MCF 10A (cell line): ENCODE measurements around the gene TGFBR3. TPM values are rescaled to one million over a fixed set of nuclear protein-coding genes. Genes with fewer than 3 reads are reported as not detected.

ENCODE experiments used
- BruUV-seq: library from RNA; stranded (reverse); fragments of 400-500 nt; replicated peaks from 2 replicates; lab custom pipeline; 2021; lab: Mats Ljungman, UMichigan
- CTCF ChIA-PET: fragments of 300-600 bp; sonication (Branson Sonifier 250); formaldehyde crosslinking; extraction: SDS; loops from one replicate; lab custom pipeline; 2021; ENCODE audit warnings: antibody characterized with exemption, inconsistent platforms; lab: Yijun Ruan, JAX
- POLR2A ChIA-PET: fragments of 300-600, 350-650 bp; sonication (Branson Sonifier 250); formaldehyde crosslinking; extraction: SDS; loops from one replicate; lab custom pipeline; 2020; ENCODE audit warnings: antibody characterized with exemption, inconsistent platforms; lab: Yijun Ruan, JAX
- DNase-seq: peaks from one replicate; pipeline ENCODE4 v3.0.0-alpha.2; 2018; ENCODE audit not compliant: unreplicated experiment
- H3K27ac Mint-ChIP-seq: one replicate; pipeline ENCODE4 v1.8.0; 2022; ENCODE audit warnings: mild to moderate bottlenecking, low read depth, mixed read lengths; ENCODE audit not compliant: unreplicated experiment
- H3K27me3 Mint-ChIP-seq: one replicate; pipeline ENCODE4 v1.8.0; 2022; ENCODE audit warnings: mixed read lengths; ENCODE audit not compliant: insufficient read depth, unreplicated experiment
- H3K36me3 Mint-ChIP-seq: one replicate; pipeline ENCODE4 v1.8.0; 2022; ENCODE audit warnings: mild to moderate bottlenecking, moderate library complexity, mixed read lengths; ENCODE audit not compliant: insufficient read depth, unreplicated experiment
- H3K4me1 Mint-ChIP-seq: one replicate; pipeline ENCODE4 v1.8.0; 2022; ENCODE audit warnings: mixed read lengths; ENCODE audit not compliant: insufficient read depth, unreplicated experiment
- H3K4me3 Mint-ChIP-seq: one replicate; pipeline ENCODE4 v1.8.0; 2022; ENCODE audit warnings: mild to moderate bottlenecking, moderate library complexity, mixed read lengths; ENCODE audit not compliant: unreplicated experiment
- H3K9me3 Mint-ChIP-seq: one replicate; pipeline ENCODE4 v1.8.0; 2022; ENCODE audit warnings: mixed read lengths; ENCODE audit not compliant: unreplicated experiment
- CTCF ChIP-seq: fragments of 200-600 bp; IDR thresholded peaks from one replicate; pipeline ENCODE4 v1.8.0; 2022; ENCODE audit warnings: antibody characterized with exemption, mild to moderate bottlenecking; ENCODE audit not compliant: unreplicated experiment
- intact Hi-C: fragments of 100-400 bp; cut with micrococcal nuclease; formaldehyde crosslinking; loops from 2 replicates; pipeline ENCODE4 v1.14.1; 2022
- total RNA-seq: library from RNA; stranded (reverse); gene quantifications from 2 replicates; pipeline ENCODE4 v1.2.3, GENCODE V29; 2022

The TGFBR3 gene
- total RNA-seq, 1 experiment from 2014 or later, result 12.0 TPM

- H3K4me3 Mint-ChIP-seq, result no peak overlapping the region
- DNase-seq, result peak; percentile 10
- H3K27me3 Mint-ChIP-seq, result no peaks in the 10 kb centered on the region
- POLR2A ChIA-PET, result interaction anchor here (0.5 to 1.5 kb wide), 5 partner anchors 9 to 170 kb away, joined by 3 to 6 read pairs (median 3); no protein-coding TSS in a partner anchor
- no peak overlapping the region for H3K27ac Mint-ChIP-seq
- no TSS peak for BruUV-seq
- intact Hi-C loops, result no loop called here
- H3K9me3 Mint-ChIP-seq, result peaks cover 6% of the 10 kb centered on the region
- TF ChIP-seq CTCF, result no peak
- peaks cover 23% of the 10 kb centered on the region for H3K4me1 Mint-ChIP-seq
- CTCF ChIA-PET, result interaction anchor here (1.6 to 1.7 kb wide), 2 partner anchors 188 to 228 kb away, joined by 5 to 9 read pairs; no protein-coding TSS in a partner anchor
- peaks cover 38% of the 10 kb centered on the region for H3K36me3 Mint-ChIP-seq
Measured at GRCh38 chr1:91700332-91700731, 185.6 kb downstream of the TGFBR3 start.

GRCh38 chr1:91699339-91699974, 186.5 kb downstream of the TGFBR3 start:
- peaks cover 47% of the 10 kb centered on the region for H3K36me3 Mint-ChIP-seq
- TF ChIP-seq CTCF, result no peak
- intact Hi-C loops, result no loop called here
- H3K4me3 Mint-ChIP-seq, result no peak overlapping the region
- peaks cover 6% of the 10 kb centered on the region for H3K9me3 Mint-ChIP-seq
- CTCF ChIA-PET, result interaction anchor here (0.5 to 1.7 kb wide), 8 partner anchors 33 to 844 kb away, joined by 3 to 9 read pairs (median 4); no protein-coding TSS in a partner anchor
- DNase-seq, result no peak
- POLR2A ChIA-PET, result interaction anchor here (0.6 to 1.5 kb wide), 4 partner anchors 10 to 189 kb away, joined by 3 to 6 read pairs (median 4); no protein-coding TSS in a partner anchor
- peaks cover 23% of the 10 kb centered on the region for H3K4me1 Mint-ChIP-seq
- no peaks in the 10 kb centered on the region for H3K27me3 Mint-ChIP-seq
- H3K27ac Mint-ChIP-seq, result peak overlapping the region; percentile 90
- no TSS peak for BruUV-seq

GRCh38 chr1:91697861-91698260, 188.1 kb downstream of the TGFBR3 start:
- intact Hi-C loops, result no loop called here
- Mint-ChIP-seq H3K4me1 (peaks cover 23% of the 10 kb centered on the region), H3K27ac (no peak overlapping the region), H3K36me3 (peaks cover 48% of the 10 kb centered on the region), H3K27me3 (no peaks in the 10 kb centered on the region), H3K9me3 (peaks cover 6% of the 10 kb centered on the region), H3K4me3 (no peak overlapping the region)
- ChIA-PET POLR2A (interaction anchor here (0.9 to 1.5 kb wide), 2 partner anchors 12 to 167 kb away, joined by 4 read pairs; no protein-coding TSS in a partner anchor), CTCF (interaction anchor here (0.6 to 0.7 kb wide), 2 partner anchors 170 to 230 kb away, joined by 3 read pairs; no protein-coding TSS in a partner anchor)
- DNase-seq, result peak; percentile 57
- TF ChIP-seq CTCF, result no peak
- BruUV-seq, result no TSS peak

GRCh38 chr1:91697416-91697815, 188.5 kb downstream of the TGFBR3 start:
- POLR2A ChIA-PET, result no interaction called here
- Mint-ChIP-seq H3K27me3 (no peaks in the 10 kb centered on the region), H3K27ac (no peak overlapping the region), H3K9me3 (peaks cover 6% of the 10 kb centered on the region), H3K36me3 (peaks cover 51% of the 10 kb centered on the region), H3K4me3 (no peak overlapping the region), H3K4me1 (peaks cover 23% of the 10 kb centered on the region)
- no TSS peak for BruUV-seq
- DNase-seq, result no peak
- CTCF ChIA-PET, result interaction anchor here (0.6 kb wide), 1 partner anchor 84 kb away, joined by 3 read pairs; no protein-coding TSS in a partner anchor
- TF ChIP-seq CTCF, result no peak
- intact Hi-C loops, result no loop called here
